Measurements from ENCODE around the gene DCD.

- TF ChIP-seq CTCF (IDR thresholded peaks at IDR 0.05) (no peak), EP300 (IDR thresholded peaks at IDR 0.05) (no peak)
Observed at GRCh38 chr12:54605138-54605970, 42.8 kb downstream of the DCD start.

All from upper lobe of left lung (tissue), 4 donors.